Ishikawa (cell line): Measurements from ENCODE around the gene KRTAP10-8.

Experiments
- CEBPB ChIP-seq: IDR thresholded peaks from 2 replicates; pipeline ENCODE4 v1.6.1; 2012
- MAX ChIP-seq: IDR thresholded peaks from 2 replicates; pipeline ENCODE4 v1.6.1; 2012
- NFIC ChIP-seq: IDR thresholded peaks from 2 replicates; pipeline ENCODE4 v1.6.1; 2012
- REST ChIP-seq: IDR thresholded peaks from 2 replicates; pipeline ENCODE4 v1.6.1; 2012; ENCODE audit warnings: low read depth, mild to moderate bottlenecking
- TAF1 ChIP-seq: IDR thresholded peaks from 2 replicates; pipeline ENCODE4 v1.6.1; 2012; ENCODE audit warnings: low read depth, mild to moderate bottlenecking
- TEAD4 ChIP-seq: IDR thresholded peaks from 2 replicates; pipeline ENCODE4 v1.6.1; 2012
- YY1 ChIP-seq: IDR thresholded peaks from 2 replicates; pipeline ENCODE4 v1.6.1; 2012; ENCODE audit warnings: low read depth
- ZBTB7A ChIP-seq: IDR thresholded peaks from 2 replicates; pipeline ENCODE4 v1.6.1; 2012; ENCODE audit warnings: low read depth

- TF ChIP-seq TEAD4 (no peak), MAX (no peak), REST (no peak), CEBPB (no peak), NFIC (no peak), YY1 (no peak), TAF1 (no peak), ZBTB7A (no peak)
Measured at GRCh38 chr21:44643741-44644310, 31.9 kb downstream of the KRTAP10-8 start.
